ACC112 (cell line): ENCODE measurements around the gene XPNPEP2.

Source experiments
- H2AFZ ChIP-seq: fragments of 200-600 bp; sonication (generic); one replicate; pipeline ENCODE4 v1.6.0; 2017; ENCODE audit warnings: antibody characterized with exemption, low read length; ENCODE audit not compliant: unreplicated experiment
- H3K27ac ChIP-seq: fragments of 200-600 bp; sonication (generic); 2 replicates; pipeline ENCODE4 v1.5.1; 2014; ENCODE audit warnings: low read depth, mild to moderate bottlenecking, antibody characterized with exemption, low read length, moderate library complexity
- H3K27me3 ChIP-seq: fragments of 200-600 bp; sonication (generic); 2 replicates; pipeline ENCODE4 v1.6.1; 2014; ENCODE audit warnings: mild to moderate bottlenecking, antibody characterized with exemption, low read length, moderate library complexity, mixed read lengths; ENCODE audit not compliant: insufficient read depth
- H3K36me3 ChIP-seq: fragments of 200-600 bp; sonication (generic); 2 replicates; pipeline ENCODE4 v1.6.1; 2016; ENCODE audit warnings: mild to moderate bottlenecking, antibody characterized with exemption, low read length, moderate library complexity, mixed read lengths; ENCODE audit not compliant: insufficient read depth
- H3K4me1 ChIP-seq: fragments of 200-600 bp; sonication (generic); one replicate; pipeline ENCODE4 v1.6.1; 2016; ENCODE audit warnings: low read length, mixed read lengths; ENCODE audit not compliant: insufficient read depth, unreplicated experiment, control insufficient read depth
- H3K4me3 ChIP-seq: fragments of 200-600 bp; sonication (generic); 2 replicates; pipeline ENCODE4 v1.5.1; 2014; ENCODE audit warnings: mild to moderate bottlenecking, low read depth, low read length
- H3K79me2 ChIP-seq: fragments of 200-600 bp; sonication (generic); one replicate; pipeline ENCODE4 v1.6.0; 2016; ENCODE audit warnings: low read length; ENCODE audit not compliant: control insufficient read depth, unreplicated experiment, insufficient read depth

The XPNPEP2 gene

DNA sequence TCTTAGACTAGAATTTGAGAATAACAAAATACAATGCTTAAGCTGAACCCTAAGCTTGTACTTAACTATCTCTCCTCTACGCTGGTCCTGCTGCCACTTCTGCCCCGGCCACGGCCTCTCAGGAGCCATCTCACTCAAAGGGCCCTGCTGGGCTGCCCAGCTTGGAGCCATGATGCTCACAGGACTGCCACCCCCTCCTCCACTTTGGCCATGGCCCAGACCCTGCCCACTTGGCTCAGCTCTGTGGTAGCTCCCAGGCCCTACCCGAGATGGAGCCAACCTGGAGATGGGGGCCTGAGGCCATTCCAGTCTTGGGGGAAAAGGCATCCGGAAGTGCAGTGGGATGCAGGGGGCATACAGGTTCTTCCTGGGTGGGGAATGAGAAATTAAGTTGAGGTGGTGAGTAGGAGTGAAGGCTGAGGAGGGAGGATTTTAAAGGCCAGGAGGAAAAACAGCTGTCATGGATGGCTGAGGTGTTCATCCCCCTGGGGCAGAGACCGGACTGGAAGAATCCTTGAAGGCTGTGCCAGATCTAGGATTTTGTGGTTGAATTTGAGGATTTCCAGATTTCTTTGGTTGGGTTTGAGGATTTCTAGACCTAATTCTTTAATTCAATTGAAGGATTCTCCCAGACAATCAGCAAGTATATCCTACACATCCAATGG lies 41.8 kb downstream of the XPNPEP2 start:
- no peaks in the 10 kb centered on the region for H3K79me2 ChIP-seq
- no peak overlapping the region for H2AFZ ChIP-seq
- no peaks in the 10 kb centered on the region for H3K4me1 ChIP-seq
- H3K36me3 ChIP-seq: no peaks in the 10 kb centered on the region
- no peak overlapping the region for H3K27ac ChIP-seq
- no peaks in the 10 kb centered on the region for H3K27me3 ChIP-seq
- no peak overlapping the region for H3K4me3 ChIP-seq

DNA sequence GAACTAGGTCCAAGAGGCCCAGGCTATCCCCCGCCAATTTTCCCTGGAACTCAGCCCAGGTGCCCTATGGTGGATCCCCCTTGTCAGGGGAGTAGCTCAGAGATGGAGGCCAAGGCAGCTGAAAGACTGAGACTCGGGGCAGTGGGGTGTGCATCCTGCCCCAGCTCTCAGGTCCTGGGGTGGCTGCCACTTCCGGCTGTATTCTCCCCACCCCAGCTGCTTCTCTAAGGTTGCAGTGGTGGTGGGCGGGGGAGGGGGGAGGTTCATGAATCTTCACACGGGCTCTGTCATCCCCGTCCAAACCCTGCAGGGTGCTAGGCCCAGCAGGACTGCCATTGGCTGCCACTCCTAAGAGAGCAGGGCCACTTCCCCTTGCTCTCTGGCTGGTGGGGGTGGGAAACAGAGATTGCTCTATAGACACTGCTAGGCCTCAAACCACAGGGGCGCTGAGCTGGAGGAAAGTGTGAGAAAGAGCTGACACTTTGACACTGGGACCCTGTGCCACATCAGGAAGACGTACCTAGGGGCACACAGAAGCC lies 42.4 kb downstream of the XPNPEP2 start:
- no peak overlapping the region for H2AFZ ChIP-seq
- no peaks in the 10 kb centered on the region for H3K36me3 ChIP-seq
- no peak overlapping the region for H3K27ac ChIP-seq
- H3K27me3 ChIP-seq: no peaks in the 10 kb centered on the region
- no peak overlapping the region for H3K4me3 ChIP-seq
- no peaks in the 10 kb centered on the region for H3K79me2 ChIP-seq
- H3K4me1 ChIP-seq: no peaks in the 10 kb centered on the region

DNA sequence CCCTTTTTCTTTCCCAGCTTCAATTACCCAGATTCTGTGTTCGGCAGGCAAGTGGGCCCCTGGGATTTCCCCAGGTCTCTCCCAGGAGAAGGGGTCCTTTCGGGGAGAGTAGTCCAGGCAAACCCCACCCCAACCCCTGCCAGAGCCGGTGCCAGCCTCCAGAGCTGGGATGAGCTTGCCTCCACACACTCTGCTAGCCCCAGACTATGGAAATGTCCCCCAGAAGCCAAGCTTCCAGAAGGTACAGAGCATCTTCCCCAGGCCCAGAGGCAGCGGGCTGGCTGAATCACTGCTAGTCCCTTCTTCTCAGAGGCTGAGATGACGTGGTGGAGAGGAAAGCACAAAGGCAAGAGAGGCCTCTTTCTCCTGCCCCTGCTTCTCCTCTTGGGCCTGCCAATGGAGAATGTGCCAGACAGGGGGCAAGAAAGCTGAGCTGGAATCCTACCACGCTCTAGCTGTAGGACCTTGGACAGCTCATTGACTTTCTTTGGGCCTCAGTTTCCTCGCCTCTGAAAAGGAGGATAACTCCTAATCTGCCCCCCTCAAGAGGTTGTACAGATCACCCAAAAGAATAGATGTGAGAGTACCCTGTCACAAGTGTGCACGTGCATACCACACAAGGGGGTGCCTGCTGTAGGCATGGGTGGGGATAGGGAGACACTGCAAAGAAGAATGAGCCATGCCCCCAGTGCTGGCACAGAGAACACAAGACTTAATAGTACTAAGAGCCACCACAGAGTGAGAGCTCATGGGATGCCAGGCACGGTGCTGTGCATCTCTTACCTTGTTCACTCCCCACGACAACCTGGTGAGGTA lies 43.1 kb downstream of the XPNPEP2 start:
- H2AFZ ChIP-seq: no peak overlapping the region
- no peak overlapping the region for H3K4me3 ChIP-seq
- no peaks in the 10 kb centered on the region for H3K27me3 ChIP-seq
- H3K36me3 ChIP-seq: no peaks in the 10 kb centered on the region
- no peaks in the 10 kb centered on the region for H3K4me1 ChIP-seq
- H3K27ac ChIP-seq: no peak overlapping the region
- no peaks in the 10 kb centered on the region for H3K79me2 ChIP-seq

DNA sequence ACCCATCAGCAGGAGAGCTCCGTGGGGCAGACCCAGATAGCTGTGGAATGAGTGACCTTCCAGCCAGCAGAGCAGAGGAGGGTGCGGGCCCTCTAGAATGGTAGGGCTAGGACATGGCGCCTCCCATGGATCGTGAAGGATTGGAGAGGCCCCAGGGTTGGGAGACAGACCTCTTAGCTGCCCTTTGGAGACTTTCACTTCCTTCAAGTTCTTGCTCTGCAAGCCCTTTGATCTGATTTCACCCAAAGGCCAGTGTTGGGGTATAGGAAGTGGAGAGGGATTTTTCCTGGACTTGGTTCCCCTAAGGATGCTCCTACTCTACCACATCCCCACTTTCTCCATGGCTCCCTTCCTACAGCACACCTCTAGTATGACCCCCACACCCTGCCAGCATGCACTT lies 43.9 kb downstream of the XPNPEP2 start:
- no peaks in the 10 kb centered on the region for H3K27me3 ChIP-seq
- H2AFZ ChIP-seq: no peak overlapping the region
- no peaks in the 10 kb centered on the region for H3K36me3 ChIP-seq
- no peak overlapping the region for H3K27ac ChIP-seq
- no peak overlapping the region for H3K4me3 ChIP-seq
- H3K79me2 ChIP-seq: no peaks in the 10 kb centered on the region
- H3K4me1 ChIP-seq: no peaks in the 10 kb centered on the region

DNA sequence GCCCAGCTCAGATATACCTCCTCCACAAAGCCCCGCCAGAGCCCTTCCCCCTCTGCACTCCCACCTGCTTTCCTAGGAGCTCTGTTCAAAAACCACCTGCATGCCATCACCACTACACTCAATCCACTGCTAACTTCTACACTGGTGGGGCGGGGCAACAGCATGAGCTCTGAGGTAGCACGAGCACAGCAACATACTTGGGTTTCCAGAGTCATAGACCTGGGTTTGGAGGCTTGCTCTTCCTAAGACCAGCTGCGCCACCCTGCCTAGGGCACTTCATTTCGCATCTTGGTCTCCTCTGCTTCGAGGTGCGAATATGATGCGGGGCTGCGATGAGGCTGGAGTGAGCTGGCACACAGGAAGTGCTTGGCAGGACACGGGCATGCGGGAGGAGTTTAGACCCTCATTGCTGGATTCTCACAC lies 44.5 kb downstream of the XPNPEP2 start:
- Histone ChIP-seq H3K4me1 (no peaks in the 10 kb centered on the region), H3K79me2 (no peaks in the 10 kb centered on the region), H3K27me3 (no peaks in the 10 kb centered on the region), H3K27ac (no peak overlapping the region), H2AFZ (no peak overlapping the region), H3K4me3 (no peak overlapping the region), H3K36me3 (no peaks in the 10 kb centered on the region)

DNA sequence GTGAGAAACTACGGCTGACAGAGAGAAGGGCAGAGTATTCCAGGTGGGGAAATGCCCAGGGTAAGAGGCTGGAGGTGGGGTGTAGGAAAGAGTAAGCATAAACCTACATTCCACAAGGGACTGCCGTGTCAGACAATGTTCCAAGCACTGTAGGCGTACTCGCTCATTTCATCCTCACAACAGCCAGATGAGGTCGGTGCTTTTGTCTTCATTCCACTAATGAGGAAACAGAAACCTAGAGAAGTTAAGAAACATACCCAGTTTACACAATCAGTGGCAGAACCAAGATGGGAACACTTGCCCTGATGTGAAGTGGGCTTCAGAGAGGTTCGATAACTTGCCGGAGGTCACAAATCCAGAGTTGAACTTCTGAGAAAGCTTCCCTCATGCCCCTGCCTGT lies 45.6 kb downstream of the XPNPEP2 start:
- Histone ChIP-seq H3K4me3 (no peak overlapping the region), H3K27ac (no peak overlapping the region), H3K79me2 (no peaks in the 10 kb centered on the region), H3K27me3 (no peaks in the 10 kb centered on the region), H2AFZ (no peak overlapping the region), H3K4me1 (no peaks in the 10 kb centered on the region), H3K36me3 (no peaks in the 10 kb centered on the region)

DNA sequence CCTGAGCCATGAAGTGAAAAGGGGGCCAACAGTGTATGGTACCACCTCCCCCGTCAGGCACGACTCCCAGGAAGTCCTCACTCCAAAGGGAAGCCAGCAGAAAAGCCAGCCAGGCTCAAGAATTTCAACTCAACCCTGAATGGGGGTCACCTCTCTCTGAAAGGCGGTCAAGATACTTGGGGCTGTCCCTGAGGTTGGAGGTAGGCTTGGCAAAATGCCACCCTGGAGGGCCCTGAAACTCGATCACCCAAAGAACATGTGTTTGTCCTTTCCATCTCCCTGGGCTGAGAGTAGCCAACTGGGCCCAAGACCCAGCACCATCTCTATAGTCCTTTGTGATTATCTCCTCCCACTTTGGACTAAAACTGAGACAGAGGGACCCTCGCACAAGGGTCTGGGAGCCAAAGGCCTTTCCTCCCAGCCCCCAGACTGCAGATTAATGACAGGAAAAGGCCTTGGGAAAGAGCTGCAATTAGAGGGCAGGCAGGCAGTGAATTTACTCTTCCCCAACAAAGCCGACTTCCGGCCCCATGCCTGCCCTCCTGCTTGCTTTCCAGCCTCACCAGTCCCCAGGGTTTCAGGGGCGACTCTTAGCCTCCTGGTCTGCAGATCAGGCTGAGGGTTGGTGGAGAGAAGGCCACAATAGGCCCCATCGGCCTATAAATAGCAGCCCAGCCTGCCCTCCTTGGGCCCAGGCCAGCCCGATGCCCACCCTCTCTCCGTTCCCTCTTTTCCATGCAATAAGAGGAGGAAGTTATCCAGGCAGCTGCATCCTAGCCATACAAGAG lies 46.6 kb downstream of the XPNPEP2 start:
- Histone ChIP-seq H3K79me2 (no peaks in the 10 kb centered on the region), H3K4me1 (no peaks in the 10 kb centered on the region)

DNA sequence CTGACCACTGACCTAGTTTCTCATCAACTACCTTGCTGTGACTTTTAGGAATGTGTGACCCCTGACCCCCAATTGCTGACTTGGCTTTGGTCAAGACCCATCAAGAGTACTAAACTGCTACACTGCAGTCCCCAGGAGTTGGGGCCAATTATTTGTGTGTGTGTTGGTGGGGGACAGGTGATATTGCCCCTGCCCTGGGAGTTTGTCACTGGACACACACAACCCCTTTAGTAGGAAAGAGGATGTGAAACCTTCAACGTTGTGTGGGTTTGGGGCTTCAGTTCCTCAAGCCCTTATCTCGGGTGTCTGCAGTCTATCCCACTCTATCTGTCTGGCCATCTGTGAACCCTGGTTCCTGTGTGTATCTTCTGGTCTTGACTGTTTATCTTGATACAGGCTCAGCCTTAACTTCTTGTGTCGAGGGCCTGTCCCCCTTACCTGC lies 47.5 kb downstream of the XPNPEP2 start:
- H3K79me2 ChIP-seq: no peaks in the 10 kb centered on the region
- no peak overlapping the region for H2AFZ ChIP-seq
- H3K36me3 ChIP-seq: no peaks in the 10 kb centered on the region
- no peak overlapping the region for H3K4me3 ChIP-seq
- H3K27me3 ChIP-seq: no peaks in the 10 kb centered on the region
- H3K4me1 ChIP-seq: no peaks in the 10 kb centered on the region
- no peak overlapping the region for H3K27ac ChIP-seq

More for the DNA sequence above, 46.6 kb downstream of the XPNPEP2 start:
- Histone ChIP-seq H3K36me3 (no peaks in the 10 kb centered on the region), H3K27me3 (no peaks in the 10 kb centered on the region), H3K27ac (no peak overlapping the region), H2AFZ (no peak overlapping the region), H3K4me3 (no peak overlapping the region)

DNA sequence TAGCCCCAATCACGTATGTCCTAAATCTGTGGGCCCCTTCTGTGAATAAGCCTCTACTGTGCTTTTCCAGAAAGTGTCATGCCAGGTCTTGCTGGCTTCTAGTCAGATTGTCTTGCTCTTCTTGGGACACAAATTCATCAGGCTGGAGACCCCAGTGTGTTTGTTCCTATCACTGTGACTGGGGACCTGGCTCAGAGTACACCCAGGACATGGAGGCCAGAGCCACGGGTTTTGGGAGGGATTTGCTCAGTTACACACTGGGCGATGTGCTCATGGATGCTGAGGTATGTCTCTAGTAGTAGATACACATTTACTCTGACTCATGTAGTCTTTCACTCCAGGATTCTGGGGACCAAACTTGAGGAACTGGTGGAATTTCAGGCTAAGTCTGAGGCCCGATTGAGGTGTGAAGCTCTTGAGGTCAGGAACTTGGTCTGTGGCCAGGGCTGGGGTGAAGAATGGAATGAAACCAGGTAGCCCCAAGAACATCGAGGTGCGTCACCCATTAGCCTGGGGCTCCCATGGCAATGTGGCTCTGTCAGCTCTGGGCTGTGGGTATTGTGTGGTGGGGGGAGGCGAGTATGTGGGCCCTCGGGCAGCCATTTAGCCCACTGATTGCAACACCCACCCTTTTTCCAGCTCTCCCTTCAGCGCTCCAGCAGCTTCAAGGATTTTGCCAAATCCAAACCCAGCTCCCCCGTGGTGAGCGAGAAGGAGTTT lies 48.7 kb downstream of the XPNPEP2 start:
- Histone ChIP-seq H3K36me3 (no peaks in the 10 kb centered on the region), H3K79me2 (no peaks in the 10 kb centered on the region), H3K27me3 (no peaks in the 10 kb centered on the region), H3K27ac (no peak overlapping the region), H3K4me1 (no peaks in the 10 kb centered on the region), H3K4me3 (no peak overlapping the region), H2AFZ (no peak overlapping the region)

DNA sequence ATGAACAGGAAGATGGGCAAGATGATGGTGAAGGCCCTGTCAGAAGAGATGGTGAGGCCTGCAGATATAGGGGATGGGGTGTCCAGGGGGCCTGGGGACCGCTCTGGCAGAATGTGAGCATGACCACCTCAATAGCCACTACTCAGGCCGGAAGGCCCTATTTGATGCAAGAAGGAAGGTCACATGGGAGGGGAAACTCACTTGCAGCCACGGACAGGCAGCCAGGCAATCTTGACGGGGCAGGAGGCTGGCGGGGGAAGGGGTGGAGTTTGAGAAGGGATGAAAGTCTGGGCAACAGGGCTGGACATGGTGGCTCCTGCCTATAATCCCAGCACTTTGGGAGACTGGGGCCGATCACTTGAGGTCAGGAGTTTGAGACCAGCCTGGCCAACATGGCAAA lies 49.7 kb downstream of the XPNPEP2 start:
- Histone ChIP-seq H3K79me2 (no peaks in the 10 kb centered on the region), H3K27me3 (no peaks in the 10 kb centered on the region), H3K36me3 (no peaks in the 10 kb centered on the region), H3K4me3 (no peak overlapping the region), H3K27ac (no peak overlapping the region), H3K4me1 (no peaks in the 10 kb centered on the region), H2AFZ (no peak overlapping the region)
